ENCODE results near the gene NACC2. TPM values are rescaled to one million over a fixed set of nuclear protein-coding genes. Genes with fewer than 3 reads are reported as not detected.

The NACC2 gene
- total and polyA plus RNA-seq, 9 of the 15 experiments (the other 6 are each of a cell fraction or from before 2014, with no cell fraction given) = 0.70 to 25.1 (median 5.6) TPM

GRCh38 chr9:136111190-136111589 is 16.1 kb upstream of the NACC2 start:
- Histone ChIP-seq H3K27me3 (ENCODE audit: control insufficient read depth in 2 of 2, insufficient read depth in 2 of 2, low read length in 2 of 2) (no peaks in the 10 kb centered on the region), H3K27ac (ENCODE audit: extremely low read depth, low read depth, low read length) (peak overlapping the region; percentile 79; the same call in 1 of the 3 replicates), H3K4me2 (ENCODE audit: insufficient read depth, low read length) (no peak overlapping the region), H3K9ac (ENCODE audit: insufficient read depth in 1 of 2, low read depth in 2 of 2, low read length in 2 of 2) (peak overlapping the region in 1 of 2 experiments; percentile 79; a peak in 2 of 4 replicates), H3K4me3 (no peak overlapping the region), H3K9me1 (ENCODE audit: control insufficient read depth, insufficient read depth, low read length) (no peaks in the 10 kb centered on the region), H3K9me3 (replicated peaks; ENCODE audit: control insufficient read depth, insufficient read depth, low read depth, low read length) (no peaks in the 10 kb centered on the region), H3K4me1 (replicated peaks in 1 of 2; ENCODE audit: control insufficient read depth in 2 of 2, insufficient read depth in 2 of 2, low read length in 2 of 2) (peaks cover 44 to 86% of the 10 kb centered on the region in 2 experiments), H4K20me1 (replicated peaks; ENCODE audit: control insufficient read depth, insufficient read depth, low read length) (no peaks in the 10 kb centered on the region), H3K79me2 (ENCODE audit: control insufficient read depth, insufficient read depth, low read length) (no peaks in the 10 kb centered on the region; the same call in 2 of the 3 replicates), H3K36me3 (ENCODE audit: control insufficient read depth, insufficient read depth, low read length) (peaks cover 13% of the 10 kb centered on the region; the same call in 1 of the 3 replicates), H2AFZ (ENCODE audit: low read depth, low read length) (no peak overlapping the region)
- no TSS peak for BruUV-seq (replicated peaks)
- whole genome bisulfite sequencing (ENCODE audit: insufficient coverage, low coverage, missing lambda C conversion rate) = 90% methylated on average over 13 of the region's 22 CpGs
- DNase-seq (ENCODE audit: extremely low read depth in 1 of 4, low spot score in 3 of 4) (no peak), FAIRE-seq (no peak), ATAC-seq (no peak)
- intact Hi-C loops (cut with micrococcal nuclease) (no loop called here), in situ Hi-C loops (cut with MboI) (loop anchor here (5.0 kb wide), 1 partner anchor 129 kb away; no protein-coding TSS in a partner anchor)
- CTCF ChIA-PET (ENCODE audit: low intra/inter-chr PET ratio) = no interaction called here
- POLR2A ChIA-PET = interaction anchor here (0.8 to 3.0 kb wide), 4 partner anchors 10 to 571 kb away, joined by 3 to 9 read pairs (median 4); no protein-coding TSS in a partner anchor
- TF ChIP-seq RBBP5 (IDR thresholded peaks at IDR 0.05; ENCODE audit: borderline replicate concordance, insufficient read depth, low read length, poor library complexity, severe bottlenecking) = no peak
- no peak for TF ChIP-seq STAT5A (IDR thresholded peaks at IDR 0.05; ENCODE audit: borderline replicate concordance, low read length)
- TF ChIP-seq ZNF766 (CRISPR knock-in tag; conservative IDR thresholded peaks at IDR 0.05) = no peak
- TF ChIP-seq ZNF668 (CRISPR knock-in tag; IDR thresholded peaks at IDR 0.05) = no peak
- no peak for TF ChIP-seq ZNF23 (CRISPR knock-in tag; IDR thresholded peaks at IDR 0.05)
- TF ChIP-seq ZNF134 (CRISPR knock-in tag; conservative IDR thresholded peaks at IDR 0.05) = no peak
- peak; percentile 59 for TF ChIP-seq POLR2G (IDR thresholded peaks at IDR 0.05; ENCODE audit: low read depth, low read length)
- no peak for TF ChIP-seq POLR2H (tag; IDR thresholded peaks at IDR 0.05; ENCODE audit: low read depth)
- TF ChIP-seq CEBPG (CRISPR knock-in tag; IDR thresholded peaks at IDR 0.05) = no peak
- TF ChIP-seq CEBPG (tag; conservative IDR thresholded peaks at IDR 0.05 in 1 of 2, IDR thresholded peaks at IDR 0.05 in 1 of 2) = no peak
- TF ChIP-seq JUND (IDR thresholded peaks at IDR 0.05; ENCODE audit: borderline replicate concordance, low read depth, low read length) = no peak
- TF ChIP-seq JUND (tag; IDR thresholded peaks at IDR 0.05; ENCODE audit: borderline replicate concordance, low read depth, low read length) = no peak
- peak; percentile 24 for TF ChIP-seq RBM22 (IDR thresholded peaks at IDR 0.05; ENCODE audit: low read depth, low read length, poor library complexity, severe bottlenecking)
- no peak for TF ChIP-seq E2F3 (CRISPR knock-in tag; IDR thresholded peaks at IDR 0.05)
- TF ChIP-seq, protein P1, sequence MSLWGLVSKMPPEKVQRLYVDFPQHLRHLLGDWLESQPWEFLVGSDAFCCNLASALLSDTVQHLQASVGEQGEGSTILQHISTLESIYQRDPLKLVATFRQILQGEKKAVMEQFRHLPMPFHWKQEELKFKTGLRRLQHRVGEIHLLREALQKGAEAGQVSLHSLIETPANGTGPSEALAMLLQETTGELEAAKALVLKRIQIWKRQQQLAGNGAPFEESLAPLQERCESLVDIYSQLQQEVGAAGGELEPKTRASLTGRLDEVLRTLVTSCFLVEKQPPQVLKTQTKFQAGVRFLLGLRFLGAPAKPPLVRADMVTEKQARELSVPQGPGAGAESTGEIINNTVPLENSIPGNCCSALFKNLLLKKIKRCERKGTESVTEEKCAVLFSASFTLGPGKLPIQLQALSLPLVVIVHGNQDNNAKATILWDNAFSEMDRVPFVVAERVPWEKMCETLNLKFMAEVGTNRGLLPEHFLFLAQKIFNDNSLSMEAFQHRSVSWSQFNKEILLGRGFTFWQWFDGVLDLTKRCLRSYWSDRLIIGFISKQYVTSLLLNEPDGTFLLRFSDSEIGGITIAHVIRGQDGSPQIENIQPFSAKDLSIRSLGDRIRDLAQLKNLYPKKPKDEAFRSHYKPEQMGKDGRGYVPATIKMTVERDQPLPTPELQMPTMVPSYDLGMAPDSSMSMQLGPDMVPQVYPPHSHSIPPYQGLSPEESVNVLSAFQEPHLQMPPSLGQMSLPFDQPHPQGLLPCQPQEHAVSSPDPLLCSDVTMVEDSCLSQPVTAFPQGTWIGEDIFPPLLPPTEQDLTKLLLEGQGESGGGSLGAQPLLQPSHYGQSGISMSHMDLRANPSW (CRISPR knock-in tag; IDR thresholded peaks at IDR 0.05) = no peak
- TF ChIP-seq SETDB1 (IDR thresholded peaks at IDR 0.05; ENCODE audit: low read length) = no peak
- TF ChIP-seq MBD2 (IDR thresholded peaks at IDR 0.05; ENCODE audit: borderline replicate concordance, low read depth) = no peak
- no peak for TF ChIP-seq ZNF76 (CRISPR knock-in tag; IDR thresholded peaks at IDR 0.05; ENCODE audit: borderline replicate concordance)
- no peak for TF ChIP-seq ZBTB9 (CRISPR knock-in tag; IDR thresholded peaks at IDR 0.05)

Data from K562 (cell line).